Panc1 (cell line): ENCODE results near the gene HSD17B1.

Experiments used
- POLR2AphosphoS5 ChIP-seq: IDR thresholded peaks from 2 replicates; pipeline ENCODE4 v1.6.1; 2012; ENCODE audit warnings: mild to moderate bottlenecking, low read depth, low read length, moderate library complexity
- SIN3A ChIP-seq: IDR thresholded peaks from 2 replicates; pipeline ENCODE4 v1.6.1; 2012; ENCODE audit warnings: low read depth, mild to moderate bottlenecking, low read length, moderate library complexity, borderline replicate concordance; ENCODE audit not compliant: insufficient read depth
- TCF7L2 ChIP-seq: IDR thresholded peaks from 2 replicates; pipeline ENCODE4 v1.6.1; 2011; ENCODE audit warnings: mild to moderate bottlenecking, low read depth, low read length, inconsistent platforms
- TF ChIP-seq, protein P1 (sequence below): fragments of 450-650 bp; IDR thresholded peaks from 2 replicates; pipeline ENCODE4 v1.5.1; 2017; ENCODE audit warnings: mild to moderate bottlenecking
- TF ChIP-seq, protein P2 (sequence below), 2 experiments: IDR thresholded peaks; 2 replicates each; pipeline ENCODE4 v1.6.1; 2011 to 2012; ENCODE audit warnings: low read depth in 2 of 2, control low read depth in 1 of 2, low read length in 1 of 2, mild to moderate bottlenecking in 1 of 2, moderate library complexity in 1 of 2; ENCODE audit not compliant: insufficient read depth in 1 of 2

DNA sequence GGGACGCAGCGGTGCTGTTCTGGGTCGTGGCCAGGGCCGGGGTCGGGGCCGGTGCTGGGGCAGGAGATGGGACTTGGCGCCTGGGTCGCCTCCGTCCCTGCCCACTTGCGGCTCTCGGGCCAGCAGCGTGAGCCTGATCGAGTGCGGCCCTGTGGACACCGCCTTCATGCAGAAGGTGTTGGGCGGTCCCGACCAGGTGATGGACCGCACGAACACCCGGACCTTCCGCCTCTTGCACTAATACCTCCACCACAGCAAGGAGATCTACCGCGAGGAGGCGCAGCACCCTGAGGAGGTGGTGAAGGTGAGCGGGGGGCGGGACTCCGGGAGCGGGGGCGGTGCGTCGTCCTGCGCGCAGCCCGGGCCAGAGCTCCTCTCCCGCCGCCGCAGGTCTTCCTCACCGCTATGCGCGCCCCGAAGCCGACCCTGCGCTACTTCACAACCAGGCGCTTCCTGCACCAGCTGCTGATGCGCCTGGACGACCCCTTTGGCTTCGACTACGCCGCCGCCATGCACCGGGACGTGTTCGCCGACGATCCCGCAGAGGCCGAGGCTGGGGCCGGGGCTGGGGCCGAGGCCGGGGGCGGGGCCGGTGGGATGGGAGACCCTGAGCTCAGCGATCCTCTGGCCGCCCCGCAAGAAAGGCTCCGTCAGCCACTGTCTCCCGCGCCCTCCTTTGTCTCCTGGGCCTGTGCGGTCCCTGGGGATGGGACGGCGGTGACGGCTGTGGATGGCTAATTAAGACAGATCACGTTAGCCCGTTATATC, 4.5 kb upstream of the HSD17B1 start:
- peak; percentile 29; the same call in 1 of the 2 replicates for TF ChIP-seq POLR2AphosphoS5
- TF ChIP-seq, protein P1, sequence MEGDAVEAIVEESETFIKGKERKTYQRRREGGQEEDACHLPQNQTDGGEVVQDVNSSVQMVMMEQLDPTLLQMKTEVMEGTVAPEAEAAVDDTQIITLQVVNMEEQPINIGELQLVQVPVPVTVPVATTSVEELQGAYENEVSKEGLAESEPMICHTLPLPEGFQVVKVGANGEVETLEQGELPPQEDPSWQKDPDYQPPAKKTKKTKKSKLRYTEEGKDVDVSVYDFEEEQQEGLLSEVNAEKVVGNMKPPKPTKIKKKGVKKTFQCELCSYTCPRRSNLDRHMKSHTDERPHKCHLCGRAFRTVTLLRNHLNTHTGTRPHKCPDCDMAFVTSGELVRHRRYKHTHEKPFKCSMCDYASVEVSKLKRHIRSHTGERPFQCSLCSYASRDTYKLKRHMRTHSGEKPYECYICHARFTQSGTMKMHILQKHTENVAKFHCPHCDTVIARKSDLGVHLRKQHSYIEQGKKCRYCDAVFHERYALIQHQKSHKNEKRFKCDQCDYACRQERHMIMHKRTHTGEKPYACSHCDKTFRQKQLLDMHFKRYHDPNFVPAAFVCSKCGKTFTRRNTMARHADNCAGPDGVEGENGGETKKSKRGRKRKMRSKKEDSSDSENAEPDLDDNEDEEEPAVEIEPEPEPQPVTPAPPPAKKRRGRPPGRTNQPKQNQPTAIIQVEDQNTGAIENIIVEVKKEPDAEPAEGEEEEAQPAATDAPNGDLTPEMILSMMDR, result peak; percentile 74
- TF ChIP-seq, protein P2, sequence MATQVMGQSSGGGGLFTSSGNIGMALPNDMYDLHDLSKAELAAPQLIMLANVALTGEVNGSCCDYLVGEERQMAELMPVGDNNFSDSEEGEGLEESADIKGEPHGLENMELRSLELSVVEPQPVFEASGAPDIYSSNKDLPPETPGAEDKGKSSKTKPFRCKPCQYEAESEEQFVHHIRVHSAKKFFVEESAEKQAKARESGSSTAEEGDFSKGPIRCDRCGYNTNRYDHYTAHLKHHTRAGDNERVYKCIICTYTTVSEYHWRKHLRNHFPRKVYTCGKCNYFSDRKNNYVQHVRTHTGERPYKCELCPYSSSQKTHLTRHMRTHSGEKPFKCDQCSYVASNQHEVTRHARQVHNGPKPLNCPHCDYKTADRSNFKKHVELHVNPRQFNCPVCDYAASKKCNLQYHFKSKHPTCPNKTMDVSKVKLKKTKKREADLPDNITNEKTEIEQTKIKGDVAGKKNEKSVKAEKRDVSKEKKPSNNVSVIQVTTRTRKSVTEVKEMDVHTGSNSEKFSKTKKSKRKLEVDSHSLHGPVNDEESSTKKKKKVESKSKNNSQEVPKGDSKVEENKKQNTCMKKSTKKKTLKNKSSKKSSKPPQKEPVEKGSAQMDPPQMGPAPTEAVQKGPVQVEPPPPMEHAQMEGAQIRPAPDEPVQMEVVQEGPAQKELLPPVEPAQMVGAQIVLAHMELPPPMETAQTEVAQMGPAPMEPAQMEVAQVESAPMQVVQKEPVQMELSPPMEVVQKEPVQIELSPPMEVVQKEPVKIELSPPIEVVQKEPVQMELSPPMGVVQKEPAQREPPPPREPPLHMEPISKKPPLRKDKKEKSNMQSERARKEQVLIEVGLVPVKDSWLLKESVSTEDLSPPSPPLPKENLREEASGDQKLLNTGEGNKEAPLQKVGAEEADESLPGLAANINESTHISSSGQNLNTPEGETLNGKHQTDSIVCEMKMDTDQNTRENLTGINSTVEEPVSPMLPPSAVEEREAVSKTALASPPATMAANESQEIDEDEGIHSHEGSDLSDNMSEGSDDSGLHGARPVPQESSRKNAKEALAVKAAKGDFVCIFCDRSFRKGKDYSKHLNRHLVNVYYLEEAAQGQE (IDR thresholded peaks at IDR 0.05; ENCODE audit: insufficient read depth in 1 of 2, low read depth in 2 of 2, low read length in 1 of 2), result no peak
- TF ChIP-seq SIN3A, result 0 out of 2 replicates have a peak, but pooled peaks have one; percentile 43
- TF ChIP-seq TCF7L2, result no peak
